Measurements from ENCODE around the gene CD58.
"Not testable (repeated sequence)": the region's sequence is repeated elsewhere in the genome, so short reads cannot be mapped to it uniquely, and the experiment has no call there.

The CD58 gene

DNA sequence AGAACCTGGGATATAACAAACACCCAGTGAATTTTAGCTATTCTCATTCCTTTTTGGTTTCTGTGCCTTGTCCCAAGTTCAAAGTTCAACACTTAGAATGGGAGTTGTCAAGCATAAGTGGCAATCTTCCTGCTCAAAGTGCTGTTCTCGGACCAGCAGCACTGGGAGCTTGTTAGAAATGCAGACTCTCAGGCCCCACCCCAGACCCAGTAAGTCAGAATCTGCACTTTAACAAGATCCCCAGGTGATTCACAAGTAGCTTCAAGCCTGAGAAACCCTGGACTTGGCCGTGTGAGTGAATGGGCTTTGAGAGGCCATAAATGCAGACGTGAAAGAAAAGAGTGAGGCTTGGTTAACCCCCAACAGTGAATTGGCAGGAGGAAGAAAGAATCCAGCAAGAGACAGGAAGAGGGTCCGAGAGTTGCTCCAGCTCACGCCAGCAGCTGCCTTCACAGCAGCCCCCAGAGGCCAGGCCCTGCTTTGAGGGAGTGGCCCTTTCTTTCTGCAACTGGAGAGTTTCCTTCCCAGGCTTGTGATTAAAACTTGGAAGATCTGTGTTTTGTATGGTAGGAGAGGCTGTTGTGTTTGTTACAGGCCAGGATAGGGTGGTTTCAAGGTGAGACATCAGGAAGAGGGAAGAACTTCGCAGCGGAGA lies 21.3 kb upstream of the CD58 start:
- not testable (repeated sequence) for DNase-seq (ENCODE audit: low spot score)

DNA sequence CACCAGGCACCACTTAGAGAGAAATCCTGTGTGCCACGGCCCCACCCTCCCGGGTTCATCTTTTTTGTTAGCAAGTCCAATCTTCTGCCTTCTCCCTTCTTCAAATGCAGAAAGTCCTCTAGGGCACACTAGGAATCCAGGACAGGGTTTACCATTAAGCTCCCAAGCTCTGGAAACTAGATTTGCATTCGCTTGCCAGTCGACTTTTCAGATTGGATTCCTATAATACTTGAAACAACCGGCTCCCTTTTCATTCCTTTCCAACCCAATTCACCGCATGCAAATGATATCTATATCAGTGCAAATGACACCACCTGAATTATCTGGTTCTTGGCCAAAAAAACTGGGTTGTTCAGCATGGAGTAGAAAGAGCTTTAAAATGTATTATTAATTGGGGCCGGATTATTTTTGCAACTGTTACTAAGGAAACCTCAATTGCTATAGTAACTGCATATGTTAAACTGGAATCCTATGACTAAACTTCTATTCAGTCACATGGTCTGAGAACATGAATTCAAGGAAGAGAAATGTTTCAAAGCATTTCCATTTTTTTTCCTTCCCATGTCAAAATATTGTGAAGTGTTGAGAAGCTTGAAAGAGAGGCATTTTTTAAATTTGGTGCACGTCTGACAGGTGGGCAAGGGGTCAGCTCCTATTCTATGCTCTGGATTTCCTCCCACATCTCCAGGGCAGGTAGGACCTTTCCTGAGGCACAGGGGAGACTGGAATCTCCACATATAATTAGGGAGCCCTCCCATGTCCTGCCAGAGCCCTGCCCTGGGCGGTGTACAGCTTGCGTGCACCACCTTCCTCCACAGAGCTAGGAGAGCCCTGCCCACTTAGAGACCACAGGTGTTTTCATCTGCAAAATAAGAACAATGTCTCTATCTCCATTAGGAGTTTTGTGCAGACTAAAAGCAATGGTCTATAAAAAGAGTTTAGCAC lies 20.5 kb upstream of the CD58 start:
- not testable (repeated sequence) for DNase-seq (ENCODE audit: low spot score)

DNA sequence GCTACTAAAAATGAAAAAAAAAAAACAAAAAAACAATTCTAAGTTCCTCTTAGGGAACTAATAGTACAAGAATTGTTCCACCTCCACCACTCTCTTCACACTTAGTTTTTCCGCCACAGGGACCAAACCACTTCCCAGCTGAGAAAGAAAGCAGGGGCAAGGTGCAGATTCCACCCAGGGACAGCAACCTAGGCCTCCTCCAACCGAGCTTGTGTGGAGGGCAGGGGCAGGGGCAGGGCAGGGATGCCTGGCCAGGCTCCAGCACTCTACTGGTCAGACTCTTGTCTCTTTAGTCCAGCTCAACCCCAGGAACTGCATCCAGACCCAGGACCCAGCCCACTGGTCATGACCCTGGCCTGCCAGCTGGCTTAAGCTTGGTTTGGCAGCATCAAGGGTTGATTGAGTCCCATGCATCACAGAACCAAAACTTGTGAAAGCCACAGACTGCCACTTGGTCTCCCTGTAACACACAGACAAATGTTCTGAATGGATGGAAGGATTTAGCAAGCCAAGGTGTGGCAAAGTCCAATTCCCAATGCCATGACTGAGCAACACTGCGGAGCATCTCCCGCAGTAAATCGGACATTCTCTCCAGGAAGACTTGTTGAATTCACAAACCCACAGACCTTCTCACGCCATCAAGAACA lies 19.7 kb upstream of the CD58 start:
- not testable (repeated sequence) for DNase-seq (ENCODE audit: low spot score)

DNA sequence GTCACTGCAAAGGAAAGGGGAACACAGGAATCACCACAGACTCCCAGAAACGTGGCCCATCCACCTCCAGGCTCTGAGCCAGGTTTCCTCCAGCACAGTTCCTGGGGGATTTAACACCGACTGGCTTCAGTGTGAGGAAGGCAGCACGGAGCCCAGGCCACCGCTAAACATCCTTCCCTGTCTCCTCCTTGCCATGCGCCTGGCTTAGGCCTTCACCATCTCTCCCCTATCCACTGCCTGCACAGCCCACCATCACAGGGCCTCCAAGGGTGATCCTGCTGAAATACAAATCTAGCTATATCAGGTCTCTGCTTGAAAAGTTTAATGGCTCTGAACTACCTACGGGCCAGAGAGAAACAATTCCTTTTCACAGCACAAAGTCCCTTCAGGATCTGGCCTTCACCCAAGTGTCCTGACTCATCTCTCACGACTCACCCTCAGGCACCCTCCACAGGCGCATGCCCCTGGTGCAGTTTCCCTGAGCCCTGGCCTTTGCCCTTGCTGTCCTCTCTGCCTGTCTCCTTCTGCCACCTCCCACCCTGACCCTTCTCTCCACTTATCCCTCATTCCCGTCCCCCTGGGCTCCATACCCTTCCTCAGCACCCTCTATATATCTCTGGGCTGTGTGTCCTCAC lies 18.4 kb upstream of the CD58 start:
- DNase-seq (ENCODE audit: low spot score) = not testable (repeated sequence)

DNA sequence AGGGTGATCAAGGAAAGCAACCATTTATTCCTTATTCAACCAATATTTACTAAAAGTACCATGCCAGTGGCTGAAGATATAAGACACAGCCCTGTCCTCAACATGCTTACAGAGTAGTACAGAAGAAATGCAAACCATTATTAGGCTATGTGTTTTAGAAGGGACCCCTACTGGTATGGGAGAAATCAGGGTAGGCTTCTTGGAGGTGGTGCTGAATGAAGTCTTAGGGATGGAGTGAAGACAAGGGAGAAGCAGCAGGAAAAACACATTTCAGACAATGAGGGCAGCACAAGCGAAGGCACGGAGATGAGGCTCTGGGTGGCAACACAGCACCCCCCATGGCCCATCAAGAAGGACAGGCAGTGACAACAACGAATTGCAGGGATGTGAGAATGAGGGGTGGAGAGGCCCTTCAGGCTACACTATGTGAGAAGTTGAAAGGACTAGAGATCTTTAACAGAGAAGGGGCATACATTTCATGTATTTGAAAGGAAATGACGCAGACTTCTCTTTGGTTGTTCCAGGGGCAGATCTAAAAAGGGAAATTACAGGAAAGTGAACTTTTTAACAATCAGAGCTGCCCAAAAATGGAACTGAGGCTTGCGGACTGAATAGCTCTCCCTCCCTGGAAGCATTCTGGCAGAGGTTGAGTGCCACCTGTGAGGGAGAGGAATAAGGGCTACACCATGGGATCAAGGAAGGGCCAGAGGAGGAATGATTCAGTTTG lies 16.8 kb upstream of the CD58 start:
- no peak for DNase-seq (ENCODE audit: low spot score)

DNA sequence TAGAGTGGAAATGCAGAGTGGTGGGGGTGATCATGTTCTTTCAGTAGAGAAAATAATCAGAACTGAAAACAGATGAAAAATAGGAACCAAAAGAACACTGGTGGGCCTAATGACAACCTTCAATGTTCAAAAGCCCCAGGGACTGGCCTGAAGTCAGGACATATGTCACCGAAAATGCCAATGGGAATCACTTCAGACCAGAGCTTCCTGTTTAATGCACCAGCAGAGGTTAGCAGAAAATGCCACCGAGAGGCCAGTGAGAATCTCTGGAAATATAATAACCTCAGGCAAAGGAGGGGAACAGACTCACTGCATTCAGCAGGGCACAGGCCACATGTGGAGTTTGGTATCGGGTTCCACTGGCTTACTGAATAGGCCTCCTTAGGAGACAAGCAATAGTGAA lies 15.9 kb upstream of the CD58 start:
- DNase-seq (ENCODE audit: low spot score) = no peak

DNA sequence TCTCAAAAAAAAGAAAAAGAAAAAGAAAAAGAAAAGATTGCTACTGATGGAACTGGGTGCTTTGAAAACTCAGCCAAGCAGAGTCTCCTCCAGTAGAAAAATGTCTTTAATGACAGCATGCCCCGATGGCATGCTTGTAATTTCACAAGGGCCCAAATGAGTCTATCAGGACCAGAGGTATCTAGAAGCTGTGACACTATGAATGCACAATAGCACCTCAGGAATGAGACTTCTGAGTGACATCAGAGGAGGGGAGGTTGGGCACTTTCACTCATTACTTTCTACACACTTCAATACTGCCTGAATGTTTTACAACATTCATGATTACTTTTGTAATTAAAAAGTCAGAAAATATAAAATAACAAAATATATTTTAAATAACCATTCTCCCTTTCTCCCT lies 15.1 kb upstream of the CD58 start:
- no peak for DNase-seq (ENCODE audit: low spot score)

DNA sequence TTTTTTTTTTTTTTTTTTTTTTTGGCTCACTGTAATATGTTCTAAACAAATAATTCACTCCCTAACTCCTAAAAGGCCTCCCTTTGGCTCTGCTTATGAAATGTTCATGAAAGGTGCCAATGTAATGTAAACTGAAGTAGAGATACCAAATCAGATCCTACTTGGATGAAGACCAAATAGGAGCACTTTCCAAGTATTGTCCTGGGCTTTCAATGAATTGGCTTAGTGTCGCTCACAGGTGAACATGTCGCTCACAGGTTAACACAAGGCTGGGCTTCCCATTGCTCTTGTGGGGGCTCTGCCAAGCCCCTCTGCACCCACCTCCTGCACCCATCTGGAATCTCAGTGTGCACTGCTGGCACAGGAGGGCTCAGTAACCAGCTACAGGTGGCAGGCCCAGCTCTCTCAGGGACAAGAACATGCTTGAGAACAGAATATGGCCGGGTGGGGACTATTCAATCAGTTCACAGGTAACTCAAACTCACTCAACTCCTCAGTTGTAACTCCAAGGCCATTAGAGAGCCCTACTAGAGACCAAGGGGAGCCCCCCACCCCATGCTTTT lies 10.6 kb upstream of the CD58 start:
- no peak for DNase-seq (ENCODE audit: low spot score)

DNA sequence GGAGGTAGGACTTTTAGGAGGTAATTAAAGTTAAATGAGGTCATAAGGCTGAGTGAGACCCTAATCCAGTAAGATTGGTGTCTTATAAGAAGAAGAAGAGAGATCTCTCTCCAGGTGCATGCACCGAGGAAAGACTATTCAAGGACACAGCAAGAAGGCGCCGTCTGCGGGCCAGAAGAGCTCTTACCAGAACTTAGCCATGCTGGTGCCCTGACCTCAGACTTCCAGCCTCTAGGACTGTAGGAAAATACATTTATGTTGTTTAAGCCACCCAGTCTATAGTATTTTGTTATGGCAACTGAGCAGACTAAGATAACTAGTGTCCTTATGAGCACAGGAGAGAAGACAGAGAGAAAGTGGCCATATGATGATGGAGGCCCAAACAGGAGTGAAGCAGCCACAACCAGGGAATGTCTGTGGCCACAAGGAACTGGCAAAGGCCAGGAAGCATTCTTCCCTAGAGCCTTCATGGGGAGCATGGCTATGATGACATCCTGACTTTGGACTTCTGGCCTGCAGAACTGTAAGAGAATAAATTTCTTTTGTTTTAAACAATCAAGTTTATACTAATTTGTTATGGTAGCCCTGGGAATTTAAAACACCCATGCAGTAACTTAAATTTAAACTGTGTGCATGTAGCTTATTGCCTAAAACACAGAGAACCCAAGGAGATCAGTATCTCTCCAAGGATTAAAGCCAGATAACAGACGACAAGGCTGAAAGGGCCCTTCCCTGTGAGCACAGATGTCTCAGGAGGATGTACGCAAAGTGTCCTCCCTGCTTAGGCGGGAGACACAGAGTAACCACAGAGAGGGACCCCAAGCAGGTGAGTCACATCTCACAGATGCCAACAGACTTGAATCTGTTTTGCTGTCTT lies 9.9 kb upstream of the CD58 start:
- no peak for DNase-seq (ENCODE audit: low spot score)

DNA sequence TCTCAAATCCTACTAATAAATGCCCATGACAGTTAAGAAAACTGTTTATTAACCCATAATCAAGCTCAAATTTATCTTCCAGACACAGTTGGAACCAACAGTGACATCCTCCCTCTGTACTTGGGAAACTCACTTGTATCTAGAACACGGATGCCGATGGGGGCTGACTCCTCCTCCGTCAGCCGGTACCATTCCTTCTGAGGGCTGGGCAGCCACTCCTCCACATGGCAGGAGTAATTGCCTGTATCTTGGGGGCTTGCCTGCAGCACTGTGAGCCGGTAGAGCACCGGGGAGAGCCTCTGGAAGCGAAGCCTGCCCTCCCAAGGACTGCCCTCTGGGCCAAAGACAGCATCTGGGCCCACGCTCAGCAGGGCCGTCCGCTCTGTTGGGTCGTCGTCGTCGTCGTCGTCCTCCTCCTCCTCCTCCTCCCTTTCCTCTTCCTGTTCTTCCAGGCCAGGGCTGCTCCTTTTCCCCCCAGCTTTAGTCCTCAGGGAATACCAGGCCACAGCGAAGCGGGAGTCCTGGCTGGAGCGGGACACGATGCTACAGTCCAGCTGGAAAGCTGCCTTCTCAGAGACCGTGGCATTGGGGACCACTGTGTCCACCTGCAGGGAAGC lies 8.5 kb upstream of the CD58 start:
- no peak for DNase-seq (ENCODE audit: low spot score)

DNA sequence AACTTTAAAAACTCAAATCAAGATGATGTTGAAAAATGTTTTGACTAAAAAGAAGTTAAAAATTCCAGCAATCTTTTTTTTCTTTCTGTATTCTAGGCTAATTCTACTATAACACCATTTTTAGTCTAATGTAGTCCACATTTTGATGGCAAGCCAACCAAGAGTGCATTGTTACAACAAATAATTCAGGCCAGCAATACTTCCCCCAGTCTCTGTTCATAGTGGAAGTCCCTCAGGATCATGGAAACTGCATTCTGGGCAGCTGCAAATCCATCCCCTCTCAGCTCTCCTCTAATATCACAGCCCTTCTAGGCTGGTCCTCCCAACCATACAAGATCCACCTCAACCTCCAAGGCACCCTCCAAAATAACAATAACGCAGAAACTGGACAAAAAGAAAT lies 7.8 kb upstream of the CD58 start:
- DNase-seq (ENCODE audit: low spot score) = no peak

DNA sequence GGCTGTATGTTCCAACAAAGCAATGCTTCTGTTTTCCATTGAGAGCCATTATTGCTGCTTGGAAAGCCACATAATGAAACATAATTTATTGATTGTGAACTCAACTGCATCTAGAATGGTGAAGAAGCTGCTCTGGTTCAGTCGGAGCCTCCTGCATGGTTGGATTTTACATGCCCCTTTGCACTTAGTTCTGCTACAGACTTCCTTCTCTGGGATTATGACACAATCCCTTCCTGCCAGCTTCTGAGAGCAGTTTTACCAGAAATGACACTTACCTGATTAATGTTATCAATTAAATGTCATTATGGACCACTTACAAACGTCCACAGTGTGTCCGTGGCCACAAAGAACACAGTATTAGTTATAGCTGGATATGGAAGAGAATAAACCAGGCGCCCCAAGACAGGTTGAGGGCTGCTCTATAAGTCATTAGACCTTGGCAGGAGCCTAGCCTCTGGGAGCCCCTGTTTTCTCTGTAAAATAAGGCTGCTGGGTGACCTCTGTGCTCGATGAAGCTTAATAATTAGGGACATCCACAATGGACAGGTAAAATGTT lies 7.0 kb upstream of the CD58 start:
- DNase-seq (ENCODE audit: low spot score) = no peak

DNA sequence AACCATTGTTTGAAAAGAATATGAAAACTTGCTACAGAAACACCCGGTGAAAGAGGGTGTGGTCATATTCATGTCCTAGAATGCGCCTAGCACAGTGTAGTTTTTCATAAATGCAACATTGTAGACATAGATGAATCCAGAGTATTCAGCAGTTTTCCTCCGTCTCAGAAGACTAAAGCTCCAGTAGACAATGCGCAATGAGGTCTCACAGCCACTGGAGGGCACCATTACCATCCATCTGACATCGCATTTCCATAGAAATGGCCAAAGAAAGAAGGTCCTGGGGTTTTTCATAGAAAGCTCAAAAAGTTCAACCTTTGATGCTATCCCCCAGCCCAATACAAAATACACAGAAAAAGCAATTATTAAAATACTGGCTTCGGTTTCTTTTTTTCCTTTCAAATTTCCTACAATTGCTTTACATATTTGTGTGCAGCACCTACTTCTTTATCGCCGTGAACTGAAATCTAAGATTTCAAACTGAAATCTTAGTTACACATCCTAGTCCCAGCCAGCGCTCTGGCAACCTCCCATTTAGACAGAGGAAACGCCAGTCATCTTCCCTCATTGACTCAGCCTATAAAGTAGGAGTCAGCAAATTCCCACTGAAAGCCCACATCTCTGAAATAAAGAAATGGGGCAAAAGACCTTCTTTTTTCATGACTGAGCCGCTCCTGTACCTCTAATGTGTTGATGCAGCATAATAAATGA lies 3.9 kb upstream of the CD58 start:
- DNase-seq (ENCODE audit: low spot score) = peak; percentile 84

DNA sequence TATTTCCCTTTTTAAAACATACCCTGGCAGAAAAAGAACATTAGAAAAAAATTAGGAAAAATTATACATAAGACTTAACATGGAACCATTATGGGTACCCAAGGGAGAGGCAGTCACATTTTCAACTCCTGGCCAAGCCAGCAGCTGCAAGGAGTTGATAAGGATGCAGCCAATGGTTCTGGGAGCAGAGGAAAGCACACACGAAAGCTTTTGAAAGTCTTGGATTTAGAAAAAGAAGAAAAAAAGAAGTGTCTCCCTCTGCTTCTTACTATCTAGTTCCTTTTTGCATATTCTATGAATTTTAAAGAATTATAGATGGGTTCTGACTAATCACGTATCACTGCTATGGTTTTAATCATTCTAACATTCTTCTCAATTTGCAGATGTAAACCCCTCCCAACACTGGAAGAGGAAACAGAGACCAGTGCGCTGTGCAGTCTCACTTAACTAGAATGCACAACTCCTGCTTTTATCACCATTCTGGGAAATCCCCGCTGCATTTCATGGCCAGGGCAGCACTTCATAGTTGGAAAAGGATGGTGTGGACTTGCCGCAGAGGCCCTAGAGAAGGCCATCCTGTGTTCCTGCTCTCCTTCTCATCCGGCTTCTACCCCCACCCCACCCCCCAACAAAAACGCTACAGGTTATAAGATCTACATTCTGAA lies 2.7 kb upstream of the CD58 start:
- DNase-seq (ENCODE audit: low spot score) = no peak

DNA sequence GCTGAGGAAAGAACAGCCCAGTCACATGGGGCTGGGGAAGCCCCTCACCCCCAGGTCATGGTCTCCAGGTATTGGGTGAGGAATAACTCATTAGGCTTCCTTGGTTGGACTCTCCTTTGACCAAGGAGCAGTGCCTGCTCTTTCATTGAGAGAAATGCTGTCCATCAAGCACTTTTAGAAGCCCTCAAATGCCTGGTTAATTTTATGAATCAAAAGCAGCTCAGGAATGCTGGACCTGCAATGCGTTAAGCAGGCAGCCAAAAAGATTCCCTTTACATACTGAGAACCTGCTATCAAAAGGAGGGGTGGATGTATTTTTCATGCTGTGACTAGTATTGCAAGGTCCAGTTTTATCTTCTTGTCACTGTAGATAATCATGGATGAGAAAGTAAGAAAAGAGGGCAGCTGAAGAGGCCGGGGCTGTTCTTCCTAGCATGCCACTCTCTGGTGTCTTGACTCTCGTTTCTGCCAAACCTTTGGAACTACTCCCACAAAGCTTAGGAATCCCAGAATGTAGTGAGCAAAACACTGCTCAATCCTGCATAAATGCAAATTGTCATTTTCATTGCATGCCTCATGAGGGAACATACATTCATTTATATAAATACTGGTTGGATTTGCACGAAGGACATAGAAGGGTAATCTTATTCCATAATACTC lies 2.1 kb upstream of the CD58 start:
- no peak for DNase-seq (ENCODE audit: low spot score)

DNA sequence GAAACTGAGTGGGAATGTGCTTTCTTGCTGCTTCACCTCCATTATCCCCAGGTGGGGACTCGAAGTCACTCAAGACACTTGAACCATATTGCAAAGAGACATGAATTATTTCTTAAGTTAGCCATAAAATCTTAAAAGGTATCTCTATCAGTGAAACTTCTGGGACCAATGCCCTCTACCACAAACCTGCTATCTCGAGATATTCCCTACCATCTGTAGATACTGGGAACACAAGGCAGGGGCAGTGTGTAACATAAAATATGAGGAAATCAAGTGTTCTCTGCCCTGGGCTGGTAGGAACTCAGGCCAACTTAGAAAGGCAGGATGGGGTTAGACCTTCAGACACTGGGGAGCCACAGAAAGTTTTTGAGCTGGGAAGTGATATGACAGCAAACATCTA lies 1.3 kb upstream of the CD58 start:
- no peak for DNase-seq (ENCODE audit: low spot score)

DNA sequence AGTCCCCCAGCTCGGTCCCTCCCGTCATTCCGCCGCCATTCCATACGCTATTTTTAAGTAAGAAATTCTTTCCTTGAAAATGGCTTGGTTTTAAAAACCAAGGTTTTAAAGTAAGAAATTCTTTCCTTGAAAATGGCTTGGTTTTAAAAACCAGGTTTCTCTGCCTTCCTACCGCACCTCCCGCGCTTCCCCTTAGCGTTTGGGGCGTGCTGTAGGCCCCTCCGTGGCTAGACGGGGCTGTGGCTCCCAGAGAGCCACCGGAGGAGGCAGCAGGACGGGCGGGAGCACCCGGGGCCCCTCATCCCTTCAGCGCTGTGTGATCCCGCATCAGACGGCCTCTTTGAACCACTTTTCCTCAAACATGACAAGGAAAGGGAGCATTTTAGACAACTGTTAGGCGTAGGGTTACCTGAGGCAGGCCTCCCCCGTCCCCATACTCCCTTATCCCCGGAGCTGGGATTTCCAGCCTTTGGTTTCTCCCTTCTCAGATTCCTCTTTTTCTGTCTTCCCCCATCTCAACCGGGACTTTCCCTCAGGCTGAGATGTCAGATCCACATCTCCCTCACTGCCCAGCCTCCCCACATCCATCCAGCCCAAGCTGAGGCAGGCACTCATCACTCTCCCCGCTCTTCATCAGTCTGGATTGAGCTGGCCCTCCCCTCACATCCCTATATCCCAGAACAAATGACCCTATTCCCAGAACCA lies 541 bp upstream of the CD58 start:
- no peak for DNase-seq (ENCODE audit: low spot score)
